Measurements from ENCODE around the gene OR2A12.

DNA sequence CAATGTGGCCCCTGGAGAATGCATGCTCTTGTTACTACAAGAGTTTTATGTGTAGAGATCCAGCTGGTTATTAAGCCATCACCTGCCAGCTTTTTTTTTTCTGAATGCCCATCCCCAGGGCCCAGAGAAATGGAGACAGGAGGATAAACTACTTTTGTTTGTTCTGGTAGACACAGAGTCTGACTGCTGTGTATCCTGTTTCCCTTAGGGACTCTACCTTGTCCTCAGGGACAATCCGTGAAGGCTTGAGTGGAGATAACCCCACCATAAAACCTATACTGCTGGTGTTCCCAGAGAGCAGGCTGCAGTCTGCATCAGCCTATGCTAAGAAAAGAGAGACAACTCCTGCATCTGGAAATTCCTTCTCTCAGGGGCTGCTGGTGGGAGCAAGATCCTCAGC lies 37.4 kb upstream of the OR2A12 start, which contains the start of gene OR2A5:
- no peak for TF ChIP-seq POLR2AphosphoS5 (IDR thresholded peaks at IDR 0.05; ENCODE audit: borderline replicate concordance, low read depth, low read length)
- no peak for TF ChIP-seq EZH2 (IDR thresholded peaks at IDR 0.05)
- no peak for TF ChIP-seq FOXP2 (optimal IDR thresholded peaks at IDR 0.05; ENCODE audit: control extremely low read depth, extremely low read length, insufficient read depth)
